Measurements from ENCODE around the gene SMS.

The SMS gene

GRCh38 chrX:22012051-22012450 lies 71.5 kb downstream of the SMS start:
- H3K4me1 ChIP-seq (ENCODE audit: low read length): no peaks in the 10 kb centered on the region
- no peaks in the 10 kb centered on the region for H3K9me3 ChIP-seq (ENCODE audit: insufficient read depth, low read length)
- no peaks in the 10 kb centered on the region for H3K36me3 ChIP-seq (replicated peaks; ENCODE audit: low read depth, low read length)
- H3K27ac ChIP-seq (ENCODE audit: low read length): no peak overlapping the region
- H3K4me2 ChIP-seq (ENCODE audit: low read length): no peak overlapping the region
- no peak overlapping the region for H3K4me3 ChIP-seq (ENCODE audit: low read length)
- H3K27me3 ChIP-seq (ENCODE audit: low read depth, low read length): no peaks in the 10 kb centered on the region
- H3K9ac ChIP-seq (ENCODE audit: low read length): no peak overlapping the region
- H3K79me2 ChIP-seq (ENCODE audit: low read length): no peaks in the 10 kb centered on the region
- TF ChIP-seq EZH2phosphoT487 (IDR thresholded peaks at IDR 0.05; ENCODE audit: low read depth) (no peak), CTCF (IDR thresholded peaks at IDR 0.05; ENCODE audit: low read depth, low read length) (no peak)
- no peak overlapping the region for H2AFZ ChIP-seq (ENCODE audit: low read depth, low read length)
- no peaks in the 10 kb centered on the region for H4K20me1 ChIP-seq (ENCODE audit: insufficient read depth, low read length)

- no peak overlapping the region for H2AFZ ChIP-seq (ENCODE audit: low read depth, low read length)
- no peak overlapping the region for H3K9ac ChIP-seq (ENCODE audit: low read length)
- H3K4me2 ChIP-seq (ENCODE audit: low read length): no peak overlapping the region
- no peaks in the 10 kb centered on the region for H4K20me1 ChIP-seq (ENCODE audit: insufficient read depth, low read length)
- no peak overlapping the region for H3K27ac ChIP-seq (ENCODE audit: low read length)
- TF ChIP-seq EZH2phosphoT487 (IDR thresholded peaks at IDR 0.05; ENCODE audit: low read depth) (no peak), CTCF (IDR thresholded peaks at IDR 0.05; ENCODE audit: low read depth, low read length) (no peak)
- no peaks in the 10 kb centered on the region for H3K79me2 ChIP-seq (ENCODE audit: low read length)
- H3K4me1 ChIP-seq (ENCODE audit: low read length): no peaks in the 10 kb centered on the region
- H3K27me3 ChIP-seq (ENCODE audit: low read depth, low read length): no peaks in the 10 kb centered on the region
- no peak overlapping the region for H3K4me3 ChIP-seq (ENCODE audit: low read length)
- H3K9me3 ChIP-seq (ENCODE audit: insufficient read depth, low read length): no peaks in the 10 kb centered on the region
- H3K36me3 ChIP-seq (replicated peaks; ENCODE audit: low read depth, low read length): no peaks in the 10 kb centered on the region
These were observed 72.4 kb downstream of the SMS start for GRCh38 chrX:22012931-22013330.

- Histone ChIP-seq H3K4me1 (ENCODE audit: low read length) (no peaks in the 10 kb centered on the region), H3K79me2 (ENCODE audit: low read length) (no peaks in the 10 kb centered on the region), H3K27me3 (ENCODE audit: low read depth, low read length) (no peaks in the 10 kb centered on the region), H3K4me3 (ENCODE audit: low read length) (no peak overlapping the region), H3K4me2 (ENCODE audit: low read length) (no peak overlapping the region), H3K9me3 (ENCODE audit: insufficient read depth, low read length) (no peaks in the 10 kb centered on the region), H2AFZ (ENCODE audit: low read depth, low read length) (no peak overlapping the region), H4K20me1 (ENCODE audit: insufficient read depth, low read length) (no peaks in the 10 kb centered on the region), H3K36me3 (replicated peaks; ENCODE audit: low read depth, low read length) (no peaks in the 10 kb centered on the region), H3K9ac (ENCODE audit: low read length) (no peak overlapping the region), H3K27ac (ENCODE audit: low read length) (no peak overlapping the region)
- TF ChIP-seq CTCF (IDR thresholded peaks at IDR 0.05; ENCODE audit: low read depth, low read length) (no peak), EZH2phosphoT487 (IDR thresholded peaks at IDR 0.05; ENCODE audit: low read depth) (no peak)
These were observed 74.7 kb downstream of the SMS start for GRCh38 chrX:22015139-22015750.

- no peaks in the 10 kb centered on the region for H4K20me1 ChIP-seq (ENCODE audit: insufficient read depth, low read length)
- no peak overlapping the region for H3K27ac ChIP-seq (ENCODE audit: low read length)
- H3K9ac ChIP-seq (ENCODE audit: low read length): no peak overlapping the region
These were observed 81.3 kb downstream of the SMS start for GRCh38 chrX:22021751-22022324.

More at GRCh38 chrX:22021751-22022324, 81.3 kb downstream of the SMS start:
- Histone ChIP-seq H3K4me3 (ENCODE audit: low read length) (no peak overlapping the region), H2AFZ (ENCODE audit: low read depth, low read length) (no peak overlapping the region), H3K79me2 (ENCODE audit: low read length) (no peaks in the 10 kb centered on the region), H3K4me2 (ENCODE audit: low read length) (no peak overlapping the region), H3K9me3 (ENCODE audit: insufficient read depth, low read length) (no peaks in the 10 kb centered on the region), H3K4me1 (ENCODE audit: low read length) (no peaks in the 10 kb centered on the region), H3K36me3 (replicated peaks; ENCODE audit: low read depth, low read length) (no peaks in the 10 kb centered on the region), H3K27me3 (ENCODE audit: low read depth, low read length) (no peaks in the 10 kb centered on the region)
- TF ChIP-seq EZH2phosphoT487 (IDR thresholded peaks at IDR 0.05; ENCODE audit: low read depth) (no peak), CTCF (IDR thresholded peaks at IDR 0.05; ENCODE audit: low read depth, low read length) (no peak)

Data from OCI-LY3 (cell line).